DOHH2 (cell line): ENCODE data around the gene ANO6.

Experiments
- H3F3A ChIP-seq: fragments of 200-600 bp; sonication (generic), shearing (Covaris generic); 2 replicates; pipeline ENCODE4 v1.6.0; 2016; ENCODE audit warnings: antibody characterized with exemption, mild to moderate bottlenecking; ENCODE audit not compliant: control insufficient read depth, insufficient read depth
- H3K27ac ChIP-seq: fragments of 200-600 bp; sonication (generic); 2 replicates; pipeline ENCODE4 v1.5.1; 2014; ENCODE audit warnings: low read depth, mild to moderate bottlenecking, low read length, moderate library complexity
- H3K27me3 ChIP-seq: fragments of 200-600 bp; sonication (generic); 2 replicates; pipeline ENCODE4 v1.6.1; 2014; ENCODE audit warnings: mild to moderate bottlenecking, low read length, mixed read lengths; ENCODE audit not compliant: control insufficient read depth
- H3K36me3 ChIP-seq: fragments of 200-600 bp; sonication (generic); 2 replicates; pipeline ENCODE4 v1.6.1; 2014; ENCODE audit warnings: mild to moderate bottlenecking, low read length, moderate library complexity, mixed read lengths; ENCODE audit not compliant: control insufficient read depth
- H3K4me1 ChIP-seq: fragments of 200-600 bp; sonication (generic); 2 replicates; pipeline ENCODE4 v1.6.1; 2014; ENCODE audit warnings: mild to moderate bottlenecking, low read length, mixed read lengths; ENCODE audit not compliant: control insufficient read depth
- H3K4me2 ChIP-seq: fragments of 200-600 bp; sonication (generic); 2 replicates; pipeline ENCODE4 v1.6.0; 2014; ENCODE audit warnings: mild to moderate bottlenecking, low read length, moderate library complexity
- H3K4me3 ChIP-seq: fragments of 200-600 bp; sonication (generic); 2 replicates; pipeline ENCODE4 v1.5.1; 2014; ENCODE audit warnings: mild to moderate bottlenecking, low read length, mixed read lengths
- H3K79me2 ChIP-seq: fragments of 200-600 bp; sonication (generic); 2 replicates; pipeline ENCODE4 v1.6.1; 2014; ENCODE audit warnings: mild to moderate bottlenecking, low read length, mixed read lengths; ENCODE audit not compliant: control insufficient read depth
- H3K9me2 ChIP-seq: fragments of 200-600 bp; sonication (generic); replicated peaks from 2 replicates; pipeline ENCODE4 v1.6.1; 2014; ENCODE audit warnings: mild to moderate bottlenecking, low read length, mixed read lengths; ENCODE audit not compliant: control insufficient read depth
- H3K9me3 ChIP-seq: fragments of 200-600 bp; sonication (generic); 2 replicates; pipeline ENCODE4 v1.6.1; 2014; ENCODE audit warnings: antibody characterized with exemption, low read length, mixed read lengths; ENCODE audit not compliant: control insufficient read depth, insufficient read depth
- H4K20me1 ChIP-seq: fragments of 200-600 bp; sonication (generic); 2 replicates; pipeline ENCODE4 v1.6.0; 2014; ENCODE audit warnings: low read depth, mild to moderate bottlenecking, antibody characterized with exemption, low read length, moderate library complexity; ENCODE audit not compliant: control insufficient read depth, insufficient read depth
- CTCF ChIP-seq: fragments of 200-600 bp; sonication (generic); IDR thresholded peaks from one replicate; pipeline ENCODE4 v1.5.1; 2014; ENCODE audit warnings: antibody characterized with exemption, mild to moderate bottlenecking, low read depth, low read length; ENCODE audit not compliant: poor library complexity, severe bottlenecking
- EZH2phosphoT487 ChIP-seq: fragments of 200-600 bp; sonication (generic); IDR thresholded peaks from 2 replicates; pipeline ENCODE4 v1.6.1; 2017; ENCODE audit warnings: borderline replicate concordance, mild to moderate bottlenecking, antibody characterized with exemption, low read length, moderate library complexity, mixed read lengths

ANO6 gene

GRCh38 chr12:45214749-45215418 is 1.0 kb upstream of the ANO6 start:
- no peaks in the 10 kb centered on the region for H3K9me2 ChIP-seq
- H3K4me1 ChIP-seq = peaks cover 33% of the 10 kb centered on the region
- H3K27ac ChIP-seq = peak overlapping the region; percentile 92
- no peaks in the 10 kb centered on the region; the same call in 1 of the 2 replicates for H3K27me3 ChIP-seq
- peak overlapping the region; percentile 89 for H3K4me3 ChIP-seq
- peaks cover 7% of the 10 kb centered on the region for H3F3A ChIP-seq
- TF ChIP-seq CTCF = no peak
- H3K9me3 ChIP-seq = no peaks in the 10 kb centered on the region
- peaks cover 8% of the 10 kb centered on the region; the same call in 1 of the 2 replicates for H3K36me3 ChIP-seq
- H3K4me2 ChIP-seq = peak overlapping the region; percentile 91
- peaks cover under 1% of the 10 kb centered on the region; the same call in 1 of the 2 replicates for H4K20me1 ChIP-seq
- peaks cover 45% of the 10 kb centered on the region for H3K79me2 ChIP-seq

- Histone ChIP-seq H3K79me2 (peaks cover 60% of the 10 kb centered on the region), H3K4me3 (peak overlapping the region; percentile 89)
- peak; percentile 72 for TF ChIP-seq CTCF
- TF ChIP-seq EZH2phosphoT487 = no peak
These were observed 511 bp downstream of the ANO6 start for GRCh38 chr12:45216230-45216982.

GRCh38 chr12:45216983-45217485 is 1.1 kb downstream of the ANO6 start:
- Histone ChIP-seq H3K27me3 (no peaks in the 10 kb centered on the region; the same call in 1 of the 2 replicates), H3K9me3 (no peaks in the 10 kb centered on the region), H3F3A (peaks cover 7% of the 10 kb centered on the region), H3K4me3 (peak overlapping the region; percentile 89), H3K36me3 (peaks cover 8% of the 10 kb centered on the region; the same call in 1 of the 2 replicates), H3K27ac (peak overlapping the region; percentile 92), H3K4me1 (peaks cover 36% of the 10 kb centered on the region), H3K4me2 (peak overlapping the region; percentile 91), H3K79me2 (peaks cover 65% of the 10 kb centered on the region), H3K9me2 (no peaks in the 10 kb centered on the region), H4K20me1 (peaks cover 4% of the 10 kb centered on the region; the same call in 1 of the 2 replicates)
- TF ChIP-seq CTCF (no peak), EZH2phosphoT487 (no peak)

More at GRCh38 chr12:45216230-45216982, 511 bp downstream of the ANO6 start:
- H3K36me3 ChIP-seq = peaks cover 8% of the 10 kb centered on the region; the same call in 1 of the 2 replicates
- peaks cover 4% of the 10 kb centered on the region; the same call in 1 of the 2 replicates for H4K20me1 ChIP-seq
- no peaks in the 10 kb centered on the region for H3K9me2 ChIP-seq
- peaks cover 7% of the 10 kb centered on the region for H3F3A ChIP-seq
- no peaks in the 10 kb centered on the region; the same call in 1 of the 2 replicates for H3K27me3 ChIP-seq
- H3K27ac ChIP-seq = peak overlapping the region; percentile 92
- peaks cover 36% of the 10 kb centered on the region for H3K4me1 ChIP-seq
- H3K4me2 ChIP-seq = peak overlapping the region; percentile 91
- H3K9me3 ChIP-seq = no peaks in the 10 kb centered on the region
